C4-2B (cell line): ENCODE results near the gene SOCS2.

Source experiments
- H3K27ac ChIP-seq: fragments of 450-650 bp; 2 replicates; pipeline ENCODE4 v1.5.1; 2017
- ZFX ChIP-seq: fragments of 450-650 bp; IDR thresholded peaks from 2 replicates; pipeline ENCODE4 v1.6.1; 2017
- TF ChIP-seq, protein P1 (sequence below): fragments of 450-650 bp; conservative IDR thresholded peaks from 2 replicates; pipeline ENCODE4 v1.5.1; 2017; ENCODE audit warnings: mild to moderate bottlenecking

The SOCS2 gene

DNA sequence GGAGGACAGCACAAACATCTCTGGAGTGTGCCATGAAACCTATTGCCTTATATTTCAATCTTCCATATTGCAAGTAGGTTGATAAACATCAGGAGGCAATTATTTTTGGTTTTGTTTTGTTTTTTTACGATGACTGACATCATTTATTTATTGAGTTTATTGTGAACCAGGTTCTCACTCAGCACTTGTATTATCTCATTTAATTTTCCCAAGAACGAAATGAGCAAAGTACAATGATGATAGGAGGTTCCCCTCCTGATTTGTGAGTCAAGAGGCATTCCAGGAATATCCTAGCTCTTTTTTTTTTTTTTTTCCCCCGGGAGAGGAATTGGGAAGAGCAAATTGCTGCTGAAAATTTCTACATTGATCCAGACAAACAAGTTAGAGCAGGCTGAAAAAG lies 4.7 kb downstream of the SOCS2 start:
- no peak overlapping the region for H3K27ac ChIP-seq
- no peak for TF ChIP-seq ZFX
- TF ChIP-seq, protein P1, sequence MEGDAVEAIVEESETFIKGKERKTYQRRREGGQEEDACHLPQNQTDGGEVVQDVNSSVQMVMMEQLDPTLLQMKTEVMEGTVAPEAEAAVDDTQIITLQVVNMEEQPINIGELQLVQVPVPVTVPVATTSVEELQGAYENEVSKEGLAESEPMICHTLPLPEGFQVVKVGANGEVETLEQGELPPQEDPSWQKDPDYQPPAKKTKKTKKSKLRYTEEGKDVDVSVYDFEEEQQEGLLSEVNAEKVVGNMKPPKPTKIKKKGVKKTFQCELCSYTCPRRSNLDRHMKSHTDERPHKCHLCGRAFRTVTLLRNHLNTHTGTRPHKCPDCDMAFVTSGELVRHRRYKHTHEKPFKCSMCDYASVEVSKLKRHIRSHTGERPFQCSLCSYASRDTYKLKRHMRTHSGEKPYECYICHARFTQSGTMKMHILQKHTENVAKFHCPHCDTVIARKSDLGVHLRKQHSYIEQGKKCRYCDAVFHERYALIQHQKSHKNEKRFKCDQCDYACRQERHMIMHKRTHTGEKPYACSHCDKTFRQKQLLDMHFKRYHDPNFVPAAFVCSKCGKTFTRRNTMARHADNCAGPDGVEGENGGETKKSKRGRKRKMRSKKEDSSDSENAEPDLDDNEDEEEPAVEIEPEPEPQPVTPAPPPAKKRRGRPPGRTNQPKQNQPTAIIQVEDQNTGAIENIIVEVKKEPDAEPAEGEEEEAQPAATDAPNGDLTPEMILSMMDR = no peak

DNA sequence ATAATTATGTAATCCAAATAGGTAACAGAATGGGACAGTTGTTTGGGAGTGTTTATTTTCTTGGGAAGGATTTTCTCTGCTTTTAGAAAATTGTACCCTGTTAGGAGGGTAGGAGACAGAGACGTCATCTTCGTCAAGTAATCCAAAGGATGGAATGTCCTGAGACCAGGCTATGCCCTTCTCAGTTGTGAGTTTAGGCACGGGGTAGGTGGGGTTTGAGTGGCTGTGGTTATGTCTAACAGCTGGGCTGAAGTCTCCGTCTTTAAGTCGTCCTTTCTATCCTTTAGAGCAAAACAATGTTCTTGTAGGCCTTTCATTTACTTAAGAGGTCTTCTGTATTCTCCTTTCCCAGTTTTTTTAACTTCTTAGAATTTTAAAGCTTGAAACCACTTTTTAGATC lies 5.7 kb downstream of the SOCS2 start:
- H3K27ac ChIP-seq = no peak overlapping the region
- TF ChIP-seq ZFX = no peak
- TF ChIP-seq, protein P1 = no peak

DNA sequence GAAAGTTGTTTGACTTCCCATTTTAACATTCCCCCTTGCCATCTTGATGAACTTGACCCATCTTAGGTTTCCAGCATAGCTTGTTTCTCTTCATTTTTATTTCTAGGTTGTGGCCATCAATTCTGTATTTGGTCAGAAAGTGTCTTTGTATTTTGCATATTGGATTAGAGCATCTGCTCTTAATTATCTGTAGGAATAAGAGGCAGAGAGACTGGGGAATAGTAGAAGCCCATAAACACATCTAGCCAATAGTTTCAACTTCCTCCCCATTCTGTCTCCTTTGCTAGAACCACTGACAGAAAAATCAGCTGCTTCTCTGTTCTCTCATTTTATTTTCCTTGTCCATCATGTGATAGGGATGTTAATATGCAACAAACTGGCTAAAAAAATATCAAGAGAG lies 8.2 kb downstream of the SOCS2 start:
- no peak overlapping the region for H3K27ac ChIP-seq
- no peak for TF ChIP-seq ZFX
- TF ChIP-seq, protein P1 = no peak

- no peak overlapping the region for H3K27ac ChIP-seq
- TF ChIP-seq, protein P1 = no peak
- TF ChIP-seq ZFX = no peak
These were observed 8.9 kb downstream of the SOCS2 start for GRCh38 chr12:93581370-93581769.

DNA sequence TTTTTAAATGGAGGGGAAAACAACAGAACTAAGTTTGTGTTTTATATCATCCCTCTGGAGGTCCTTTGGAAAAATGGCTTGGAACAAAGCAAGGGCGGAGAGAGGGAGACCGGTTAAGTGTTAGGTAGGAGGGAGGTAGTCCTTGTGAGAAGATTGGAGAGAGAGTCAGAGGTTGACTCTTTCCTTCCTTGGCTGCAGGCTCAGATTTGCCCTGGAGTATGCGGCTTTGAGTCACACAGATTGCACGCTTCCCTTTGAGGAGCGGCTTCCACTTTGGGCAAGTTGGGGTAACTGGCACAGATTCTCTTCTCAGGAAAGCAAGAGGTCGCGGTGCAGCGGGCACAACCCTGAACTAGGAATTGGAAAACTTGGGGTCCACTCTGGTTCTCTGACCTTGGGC lies 9.9 kb downstream of the SOCS2 start:
- no peak overlapping the region for H3K27ac ChIP-seq
- no peak for TF ChIP-seq ZFX
- TF ChIP-seq, protein P1 = no peak

GRCh38 chr12:93583627-93584392 lies 11.3 kb downstream of the SOCS2 start:
- no peak overlapping the region for H3K27ac ChIP-seq
- TF ChIP-seq, protein P1 = no peak
- no peak for TF ChIP-seq ZFX

GRCh38 chr12:93585247-93585646 lies 12.8 kb downstream of the SOCS2 start:
- TF ChIP-seq, protein P1 = no peak
- no peak for TF ChIP-seq ZFX
- H3K27ac ChIP-seq = no peak overlapping the region
